ENCODE results near the gene KAZN.

KAZN gene

DNA sequence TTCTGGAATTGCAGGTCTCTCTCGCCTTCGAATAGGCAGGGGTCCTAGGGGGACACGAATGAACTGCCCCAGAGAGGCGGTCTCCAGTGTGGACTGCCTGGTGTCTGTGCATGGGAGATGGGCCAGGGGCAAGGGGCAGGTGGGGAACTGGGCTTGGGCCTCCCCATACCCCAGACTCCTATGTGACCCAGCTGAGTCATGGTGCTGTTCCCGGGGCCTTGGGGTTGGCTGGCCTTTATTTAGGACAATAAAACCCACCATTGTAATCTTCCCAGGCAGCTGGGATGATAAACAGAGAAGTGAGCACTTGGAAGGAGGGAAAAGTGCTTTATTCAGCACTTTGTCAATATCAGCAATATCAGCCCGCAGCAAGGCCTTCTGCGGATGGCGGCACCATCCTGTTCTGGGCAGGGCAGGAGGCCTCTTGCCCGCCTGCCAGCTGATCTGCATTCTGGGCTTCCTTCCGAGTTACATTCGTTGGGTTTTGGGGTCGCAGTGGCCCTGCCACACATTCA lies 346.0 kb downstream of the KAZN start:
- no peak for DNase-seq

DNA sequence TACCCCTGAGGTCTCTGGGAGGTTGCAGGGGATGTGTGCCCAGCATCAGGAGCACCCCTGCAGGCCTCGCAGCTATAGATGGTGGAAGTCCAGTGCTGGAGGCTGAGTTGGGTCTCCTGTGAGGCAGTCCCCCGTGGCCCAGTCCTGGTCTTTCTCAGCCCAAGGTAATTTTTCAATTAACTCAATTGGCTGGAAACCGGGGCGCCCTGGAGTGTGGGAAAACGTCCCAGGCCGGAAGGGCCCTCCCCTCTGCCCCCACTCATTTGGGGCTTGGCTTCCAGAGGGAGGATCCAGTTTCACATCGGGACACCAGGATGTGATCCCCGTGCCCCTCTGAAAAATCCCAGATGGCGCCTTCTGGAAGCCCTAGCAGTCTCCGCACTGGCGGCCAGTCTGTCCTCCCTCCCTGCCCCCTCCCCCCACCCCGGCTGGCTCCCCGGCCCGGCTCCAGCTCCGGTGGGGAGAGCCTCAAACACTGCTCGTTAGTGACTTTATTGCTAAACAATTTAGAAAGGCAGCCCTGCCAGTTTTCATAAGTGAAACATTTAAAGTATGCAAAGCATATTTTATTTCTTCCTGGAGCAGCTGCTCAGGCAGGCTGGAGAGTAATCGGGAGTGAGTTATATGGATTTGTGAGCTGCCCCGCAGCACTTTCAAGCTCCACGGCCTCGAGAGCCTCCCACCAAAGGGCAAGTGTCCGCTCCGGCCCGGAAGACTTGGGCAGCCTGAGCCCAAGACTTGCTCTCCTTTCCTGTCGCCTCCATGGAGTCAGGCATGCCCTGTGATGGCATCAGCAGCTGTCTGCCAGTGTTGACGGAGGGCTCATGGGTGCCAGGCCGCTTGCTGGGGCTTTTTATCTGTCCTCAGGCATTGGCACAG lies 346.9 kb downstream of the KAZN start:
- DNase-seq = no peak

DNA sequence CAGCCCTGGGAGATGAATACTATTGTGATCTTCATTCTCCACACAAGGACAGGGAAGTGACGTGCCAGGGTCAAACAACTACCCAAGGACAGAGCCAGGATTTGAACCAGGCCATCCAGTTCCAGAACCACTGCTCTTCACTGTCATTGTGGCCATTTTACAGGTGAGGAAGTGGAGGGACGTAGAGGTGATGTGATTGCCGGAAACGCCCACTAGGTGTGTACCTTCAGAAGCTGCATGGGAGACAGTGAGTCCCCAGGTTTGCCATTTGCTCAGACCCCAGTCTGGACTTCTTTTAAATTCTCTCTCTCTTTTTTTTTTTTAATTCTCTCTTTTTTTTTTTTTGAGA lies 347.5 kb downstream of the KAZN start:
- DNase-seq = no peak

- DNase-seq = no peak
These were observed 348.3 kb downstream of the KAZN start for GRCh38 chr1:14946684-14947238.

DNA sequence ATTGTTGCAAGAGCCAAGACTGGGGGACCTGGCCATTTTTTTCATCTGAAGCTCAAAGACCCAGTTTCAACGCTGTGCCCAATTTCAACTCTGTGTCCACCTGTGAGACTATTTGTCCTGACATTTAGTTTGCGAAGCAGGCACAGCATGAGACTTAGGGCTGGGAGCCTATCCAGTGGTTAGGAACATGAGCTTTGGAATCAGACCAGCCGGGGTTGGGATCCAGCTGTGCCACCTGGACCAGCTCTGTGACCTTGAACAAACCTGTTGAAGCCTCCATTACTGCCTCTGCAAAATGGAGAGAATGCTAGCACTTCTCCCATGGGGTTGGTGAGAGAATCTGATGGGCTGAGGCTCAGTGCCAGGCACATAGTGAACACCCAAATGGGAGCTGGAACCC lies 348.9 kb downstream of the KAZN start:
- DNase-seq = no peak

DNA sequence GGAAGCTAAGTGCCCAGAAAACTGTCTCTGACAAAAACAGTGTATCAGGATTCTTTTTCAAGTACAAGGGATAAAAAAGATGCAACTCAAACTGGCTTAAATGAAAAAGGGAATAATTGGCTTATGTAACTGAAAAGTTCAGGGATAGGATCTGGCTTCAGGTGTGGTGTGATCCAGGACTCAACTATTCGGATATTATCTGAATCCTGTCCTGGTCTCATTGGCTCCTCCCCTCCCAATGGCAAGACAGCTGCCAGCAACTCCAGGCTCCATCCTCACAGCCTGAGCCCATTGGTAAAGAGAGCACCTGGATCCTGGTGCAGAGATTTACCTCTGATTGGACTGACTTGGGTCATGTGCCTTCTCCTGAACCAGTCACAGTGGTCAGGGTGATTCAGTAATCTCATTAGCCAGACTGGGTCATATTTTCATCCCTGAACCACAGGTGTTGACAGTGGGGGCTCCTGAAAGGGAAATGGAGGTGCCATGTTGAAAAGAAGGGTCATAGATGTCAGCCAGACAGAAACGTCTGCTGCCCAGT lies 349.7 kb downstream of the KAZN start:
- no peak for DNase-seq

- DNase-seq = no peak
These were observed 350.9 kb downstream of the KAZN start for GRCh38 chr1:14949270-14949835.

DNA sequence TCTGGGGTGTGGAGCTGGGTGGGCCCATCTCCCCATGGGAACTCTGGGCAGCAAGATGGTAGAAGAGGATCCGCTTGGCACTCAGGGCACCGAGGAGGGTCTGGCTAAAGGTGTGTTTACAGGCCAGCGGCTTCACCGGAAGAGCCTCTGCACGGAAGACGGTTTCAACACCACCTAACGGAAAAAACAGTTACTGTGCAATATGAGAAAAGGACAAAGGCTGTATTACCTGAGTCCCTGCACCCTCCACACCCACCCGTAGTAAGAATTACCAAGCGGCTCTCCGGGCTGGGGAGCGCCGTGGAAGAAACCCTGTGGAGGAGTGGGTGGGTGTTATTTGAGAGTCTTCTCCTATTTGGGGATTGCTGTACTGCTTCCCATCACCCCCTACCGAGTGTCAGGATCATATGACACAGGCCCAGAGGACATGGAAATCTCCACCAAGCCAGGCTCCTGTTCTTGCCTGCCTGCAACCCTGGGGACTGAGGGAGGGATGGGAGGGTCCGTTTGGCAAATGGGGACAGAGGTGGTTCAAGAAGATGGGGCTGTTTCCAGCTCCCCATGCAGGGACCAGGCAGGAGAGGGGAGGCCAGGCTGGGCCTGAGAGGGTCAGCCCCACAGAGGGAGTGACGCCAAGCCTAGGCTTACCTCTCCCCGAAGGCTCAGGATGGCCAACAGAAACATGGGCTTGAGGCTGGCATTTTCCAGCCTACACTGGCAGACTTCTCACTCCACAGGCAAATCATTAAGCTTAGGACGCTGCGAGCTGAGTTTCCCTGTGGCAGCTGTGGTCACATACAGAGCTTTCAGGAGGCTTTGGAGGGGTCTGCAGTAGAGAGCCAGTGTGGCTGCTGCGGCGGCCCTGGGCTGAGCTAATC lies 351.6 kb downstream of the KAZN start:
- no peak for DNase-seq

GRCh38 chr1:14951766-14952165 lies 353.3 kb downstream of the KAZN start:
- no peak for DNase-seq

DNA sequence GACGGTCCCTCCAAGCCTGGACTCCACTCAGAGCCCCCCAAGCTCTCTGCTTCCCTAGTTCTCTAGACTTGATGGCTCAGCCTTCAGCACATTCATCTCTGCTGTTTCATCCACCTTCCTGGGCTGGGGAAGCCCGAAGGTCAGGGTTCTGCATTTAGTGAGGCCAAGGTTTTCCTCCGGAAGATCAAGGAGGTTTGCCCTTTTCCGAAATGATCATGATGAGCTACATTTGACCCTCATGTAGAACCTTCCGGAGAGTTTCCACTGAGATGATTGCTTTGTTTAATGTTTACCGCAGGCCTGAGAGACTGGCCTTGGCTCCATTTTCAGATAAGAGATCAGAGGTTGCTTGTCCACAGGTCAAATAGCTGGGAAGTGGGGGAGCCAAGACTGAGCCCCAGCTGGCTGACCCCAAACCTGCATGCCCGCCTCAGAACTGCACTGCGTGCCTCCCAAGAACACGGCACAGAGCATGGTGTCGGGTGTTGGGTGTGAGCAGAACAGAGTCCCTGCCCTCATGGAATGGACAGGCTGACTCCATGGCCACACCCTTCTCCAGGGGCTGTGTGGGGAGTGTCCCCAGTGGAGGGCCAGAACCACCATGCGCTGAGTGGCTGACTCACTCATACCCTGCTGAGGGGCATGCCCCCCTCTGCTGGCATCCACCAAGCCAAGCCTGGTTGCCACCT lies 354.3 kb downstream of the KAZN start:
- DNase-seq = no peak

GRCh38 chr1:14954210-14954609 lies 355.7 kb downstream of the KAZN start:
- DNase-seq = no peak

DNA sequence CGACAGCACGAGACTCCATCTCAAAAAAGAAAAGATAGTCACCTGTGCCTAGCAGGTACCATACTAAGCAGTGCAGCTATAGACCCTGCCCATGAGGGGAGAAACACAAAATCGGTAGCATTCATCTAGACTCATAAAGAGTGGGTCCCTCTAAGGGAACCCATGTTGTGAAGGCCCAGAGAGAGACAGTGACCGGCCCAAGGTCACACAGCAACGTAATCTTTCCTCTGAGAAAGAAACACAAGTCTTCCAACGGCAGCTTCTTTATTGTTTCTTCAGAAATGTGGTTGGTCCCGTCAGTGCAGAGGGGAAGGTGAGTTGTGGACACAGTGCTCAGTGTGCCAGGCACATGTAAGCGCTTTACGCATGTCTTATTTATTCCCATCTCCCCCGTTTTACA lies 356.4 kb downstream of the KAZN start:
- no peak for DNase-seq

DNA sequence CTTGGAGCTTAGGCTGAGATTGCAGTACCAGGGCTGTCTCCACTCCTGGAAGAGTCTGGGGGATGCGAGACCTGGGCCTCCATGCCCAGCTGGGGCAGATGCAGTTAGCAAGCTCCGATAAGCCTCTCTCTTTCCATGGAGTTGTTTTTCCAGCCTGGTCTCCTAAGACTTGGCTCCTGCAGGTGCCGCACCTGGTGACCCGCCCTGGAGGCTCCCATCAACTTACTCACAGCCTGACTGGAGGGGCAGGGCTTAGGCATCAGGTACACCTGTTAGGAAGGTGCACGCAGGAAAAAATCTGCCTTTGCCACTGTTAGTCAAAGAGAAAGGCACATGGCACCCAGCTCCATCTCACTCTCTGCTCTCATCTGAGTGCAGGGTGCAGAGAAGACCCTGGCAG lies 356.9 kb downstream of the KAZN start:
- DNase-seq = no peak

GRCh38 chr1:14955976-14956375 lies 357.5 kb downstream of the KAZN start:
- no peak for DNase-seq

GRCh38 chr1:14956579-14957195 lies 358.2 kb downstream of the KAZN start:
- DNase-seq = no peak

GRCh38 chr1:14957375-14958098 lies 359.1 kb downstream of the KAZN start:
- DNase-seq = no peak

- no peak for DNase-seq
These were observed 360.0 kb downstream of the KAZN start for GRCh38 chr1:14958249-14959058.

- DNase-seq = no peak
These were observed 360.7 kb downstream of the KAZN start for GRCh38 chr1:14959059-14959694.

- no peak for DNase-seq
These were observed 363.3 kb downstream of the KAZN start for GRCh38 chr1:14961661-14962267.

Measured in stimulated activated naive CD4-positive, alpha-beta T cell treated with Interleukin-2 at 50 U/mL for 16 hours (primary cell).